Kidney epithelial cell (primary cell): ENCODE data around the gene KIAA1671. TPM values are rescaled to one million over a fixed set of nuclear protein-coding genes. Genes with fewer than 3 reads are reported as not detected.

Experiments used
- DNase-seq: peaks from one replicate; pipeline ENCODE4 v3.0.0-alpha.2; 2010; ENCODE audit warnings: low read depth
- H3K27me3 ChIP-seq: 2 replicates; pipeline ENCODE4 v1.6.0; 2011; ENCODE audit warnings: low read length; ENCODE audit not compliant: control insufficient read depth, insufficient read depth
- H3K36me3 ChIP-seq: 2 replicates; pipeline ENCODE4 v1.5.1; 2011; ENCODE audit warnings: low read length; ENCODE audit not compliant: control insufficient read depth, insufficient read depth
- H3K4me3 ChIP-seq: 2 replicates; pipeline ENCODE4 v1.5.1; 2011; ENCODE audit warnings: low read depth, mild to moderate bottlenecking, control low read depth, low read length
- CTCF ChIP-seq: IDR thresholded peaks from 2 replicates; pipeline ENCODE4 v1.5.1; 2011; ENCODE audit warnings: mild to moderate bottlenecking, moderate library complexity, low read length, control low read depth, inconsistent platforms; ENCODE audit not compliant: insufficient read depth, poor library complexity, severe bottlenecking
- total RNA-seq: library from RNA; depleted of rRNA; stranded (reverse); fragments of >200 nt; gene quantifications from 2 replicates; pipeline ENCODE4 v1.2.3, GENCODE V29; 2015

Gene KIAA1671
- total RNA-seq, 1 donor from 2014 or later: 32.3 TPM

- H3K27me3 ChIP-seq: peaks cover 3% of the 10 kb centered on the region
- TF ChIP-seq CTCF: no peak
- no peak overlapping the region for H3K4me3 ChIP-seq
- DNase-seq: no peak
- no peaks in the 10 kb centered on the region for H3K36me3 ChIP-seq
Measured at GRCh38 chr22:24942301-24942700, 10.2 kb upstream of the KIAA1671 start.

GRCh38 chr22:24944217-24944937, 8.1 kb upstream of the KIAA1671 start:
- H3K36me3 ChIP-seq: no peaks in the 10 kb centered on the region
- H3K27me3 ChIP-seq: peaks cover 3% of the 10 kb centered on the region
- DNase-seq: no peak
- no peak overlapping the region for H3K4me3 ChIP-seq
- TF ChIP-seq CTCF: no peak

- peaks cover 4% of the 10 kb centered on the region for H3K27me3 ChIP-seq
- H3K36me3 ChIP-seq: no peaks in the 10 kb centered on the region
- H3K4me3 ChIP-seq: no peak overlapping the region
- DNase-seq: no peak
- TF ChIP-seq CTCF: no peak
Measured at GRCh38 chr22:24945430-24945829, 7.1 kb upstream of the KIAA1671 start.

- no peak for TF ChIP-seq CTCF
- no peaks in the 10 kb centered on the region for H3K36me3 ChIP-seq
Measured at GRCh38 chr22:24947383-24947782, 5.1 kb upstream of the KIAA1671 start.

GRCh38 chr22:24947881-24948280, 4.6 kb upstream of the KIAA1671 start:
- Histone ChIP-seq H3K27me3 (peaks cover 5% of the 10 kb centered on the region), H3K36me3 (no peaks in the 10 kb centered on the region), H3K4me3 (no peak overlapping the region)
- DNase-seq: no peak
- no peak for TF ChIP-seq CTCF

More at GRCh38 chr22:24947383-24947782, 5.1 kb upstream of the KIAA1671 start:
- Histone ChIP-seq H3K27me3 (peaks cover 5% of the 10 kb centered on the region), H3K4me3 (no peak overlapping the region)
- DNase-seq: no peak
